Breast epithelium (tissue), 3 donors: ENCODE results near the gene TOP3B.

Experiments
- POLR2A ChIP-seq: fragments of 450-650 bp; IDR thresholded peaks from one replicate; pipeline ENCODE4 v1.6.1; 2016; ENCODE audit warnings: antibody characterized with exemption, mild to moderate bottlenecking, moderate library complexity
- POLR2AphosphoS5 ChIP-seq, 3 donors: sonication (generic); formaldehyde crosslinking; IDR thresholded peaks; one replicate each; pipeline ENCODE4 v1.6.1; 2017; ENCODE audit warnings: antibody characterized with exemption in 3 of 3
- TF ChIP-seq, protein P1 (sequence below), 3 donors: fragments of 450-650 bp; IDR thresholded peaks; one replicate each; pipeline ENCODE4 v1.5.1; 2016 to 2017; ENCODE audit warnings: antibody characterized with exemption in 3 of 3, mild to moderate bottlenecking in 3 of 3, moderate library complexity in 3 of 3

GRCh38 chr22:21937041-21937820 lies 45.4 kb downstream of the TOP3B start:
- TF ChIP-seq, protein P1, sequence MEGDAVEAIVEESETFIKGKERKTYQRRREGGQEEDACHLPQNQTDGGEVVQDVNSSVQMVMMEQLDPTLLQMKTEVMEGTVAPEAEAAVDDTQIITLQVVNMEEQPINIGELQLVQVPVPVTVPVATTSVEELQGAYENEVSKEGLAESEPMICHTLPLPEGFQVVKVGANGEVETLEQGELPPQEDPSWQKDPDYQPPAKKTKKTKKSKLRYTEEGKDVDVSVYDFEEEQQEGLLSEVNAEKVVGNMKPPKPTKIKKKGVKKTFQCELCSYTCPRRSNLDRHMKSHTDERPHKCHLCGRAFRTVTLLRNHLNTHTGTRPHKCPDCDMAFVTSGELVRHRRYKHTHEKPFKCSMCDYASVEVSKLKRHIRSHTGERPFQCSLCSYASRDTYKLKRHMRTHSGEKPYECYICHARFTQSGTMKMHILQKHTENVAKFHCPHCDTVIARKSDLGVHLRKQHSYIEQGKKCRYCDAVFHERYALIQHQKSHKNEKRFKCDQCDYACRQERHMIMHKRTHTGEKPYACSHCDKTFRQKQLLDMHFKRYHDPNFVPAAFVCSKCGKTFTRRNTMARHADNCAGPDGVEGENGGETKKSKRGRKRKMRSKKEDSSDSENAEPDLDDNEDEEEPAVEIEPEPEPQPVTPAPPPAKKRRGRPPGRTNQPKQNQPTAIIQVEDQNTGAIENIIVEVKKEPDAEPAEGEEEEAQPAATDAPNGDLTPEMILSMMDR (IDR thresholded peaks at IDR 0.05) = no peak
- TF ChIP-seq POLR2A (no peak), POLR2AphosphoS5 (IDR thresholded peaks at IDR 0.05) (no peak)
